Fibroblast of gingiva (primary cell): ENCODE results near the gene PDAP1.
"Not testable (repeated sequence)": the region's sequence is repeated elsewhere in the genome, so short reads cannot be mapped to it uniquely, and the experiment has no call there.

Experiments used
- DNase-seq: peaks from one replicate; pipeline ENCODE4 v3.0.0-alpha.2; 2011; ENCODE audit warnings: low read depth

Gene PDAP1

GRCh38 chr7:99379043-99379577 is 29.3 kb downstream of the PDAP1 start:
- DNase-seq = peak; percentile 96

- peak; percentile 76 for DNase-seq
Observed at GRCh38 chr7:99375070-99375807, 33.2 kb downstream of the PDAP1 start.

DNA sequence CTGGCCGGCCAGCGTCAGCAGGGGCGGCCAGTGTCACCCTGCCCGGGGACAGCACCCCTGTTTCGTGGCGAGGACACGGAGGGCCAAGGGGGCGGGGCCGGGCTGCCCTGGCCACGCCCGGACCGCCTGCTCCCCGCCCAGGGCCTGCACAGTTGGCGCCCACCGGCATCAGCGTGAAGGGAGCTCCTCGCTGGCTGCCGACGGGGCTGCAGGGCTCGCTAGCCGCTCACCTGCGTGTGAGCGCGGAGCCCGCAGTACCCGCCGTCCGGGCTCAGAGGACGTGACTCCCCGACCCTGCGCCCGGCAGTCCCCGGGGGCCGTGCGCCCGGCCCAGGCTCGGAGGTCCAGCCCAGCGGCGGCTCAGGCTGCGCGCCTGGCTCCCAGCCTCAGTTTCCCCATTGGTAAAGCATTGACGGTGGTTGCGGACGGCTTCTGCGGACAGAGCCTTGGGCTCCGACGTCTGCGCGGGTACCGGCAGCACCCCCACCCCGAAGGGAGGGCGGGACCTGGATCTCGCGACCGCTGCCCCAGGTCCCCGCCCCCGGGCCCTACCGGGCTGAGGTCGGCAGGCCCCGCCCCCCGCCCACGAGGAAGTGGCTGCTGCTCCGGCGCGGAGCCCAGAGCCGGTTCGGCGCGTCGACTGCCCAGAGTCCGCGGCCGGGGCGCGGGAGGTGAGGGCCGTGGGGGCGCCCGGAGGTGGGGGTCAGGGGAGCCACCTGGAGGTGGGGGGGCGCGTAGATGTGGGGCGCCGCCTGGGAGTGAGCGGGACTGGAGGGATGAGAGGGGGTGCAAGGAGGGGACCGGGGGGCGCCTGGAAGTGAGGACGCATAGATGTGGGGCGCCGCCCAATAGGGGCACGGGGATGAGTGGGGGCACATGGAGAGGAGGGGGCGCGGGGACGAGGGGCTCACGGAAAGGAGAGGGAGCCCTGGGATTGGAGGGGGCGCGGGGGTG is 34.0 kb downstream of the PDAP1 start, which contains the start of gene ARPC1B:
TSS of gene ARPC1B (plus strand) at position 620 of the 954 bp plus-strand sequence. CDS start 10,985 bp downstream, outside the sequence.
- peak; percentile 71 for DNase-seq

- DNase-seq = no peak
Observed at GRCh38 chr7:99373091-99374066, 35.0 kb downstream of the PDAP1 start.

DNA sequence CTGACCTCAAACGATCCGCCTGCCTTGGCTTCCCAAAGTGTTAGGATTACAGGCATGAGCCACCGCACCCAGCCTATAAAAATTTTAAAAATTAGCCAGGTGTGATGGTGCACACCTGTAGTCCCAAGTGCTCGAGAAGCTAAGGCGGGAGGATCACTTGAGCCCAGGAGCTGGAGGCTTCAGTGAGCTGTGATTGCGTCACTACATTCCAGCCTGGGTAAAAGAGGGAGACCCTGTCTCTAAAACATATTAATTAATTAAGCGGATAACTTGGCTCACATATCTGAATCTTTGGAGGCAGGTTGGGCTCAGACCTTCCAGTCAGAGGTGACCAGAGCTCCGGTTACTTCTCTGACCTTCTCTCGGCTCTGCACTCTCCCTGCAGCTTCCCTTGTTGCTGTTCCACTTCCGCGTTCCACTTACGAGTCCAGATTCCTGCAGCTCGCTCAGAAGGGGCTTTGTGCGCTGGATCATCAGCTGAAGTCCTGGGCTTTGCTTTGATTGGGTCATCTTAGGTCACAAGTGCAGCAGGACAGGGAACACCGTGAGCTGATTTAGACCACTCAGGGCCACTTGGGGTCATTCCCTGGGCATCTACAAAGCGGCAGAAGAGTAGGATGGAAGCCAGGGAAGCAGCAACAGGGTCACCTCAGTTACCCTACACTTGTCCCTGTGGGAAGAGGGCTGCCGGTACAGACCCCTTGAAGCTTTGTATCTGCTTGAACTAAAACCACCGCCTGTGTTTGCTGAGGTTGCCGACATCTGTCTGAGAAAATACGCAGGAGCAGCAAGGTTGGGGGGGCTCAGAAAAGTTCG is 35.9 kb downstream of the PDAP1 start:
- DNase-seq = no peak

DNA sequence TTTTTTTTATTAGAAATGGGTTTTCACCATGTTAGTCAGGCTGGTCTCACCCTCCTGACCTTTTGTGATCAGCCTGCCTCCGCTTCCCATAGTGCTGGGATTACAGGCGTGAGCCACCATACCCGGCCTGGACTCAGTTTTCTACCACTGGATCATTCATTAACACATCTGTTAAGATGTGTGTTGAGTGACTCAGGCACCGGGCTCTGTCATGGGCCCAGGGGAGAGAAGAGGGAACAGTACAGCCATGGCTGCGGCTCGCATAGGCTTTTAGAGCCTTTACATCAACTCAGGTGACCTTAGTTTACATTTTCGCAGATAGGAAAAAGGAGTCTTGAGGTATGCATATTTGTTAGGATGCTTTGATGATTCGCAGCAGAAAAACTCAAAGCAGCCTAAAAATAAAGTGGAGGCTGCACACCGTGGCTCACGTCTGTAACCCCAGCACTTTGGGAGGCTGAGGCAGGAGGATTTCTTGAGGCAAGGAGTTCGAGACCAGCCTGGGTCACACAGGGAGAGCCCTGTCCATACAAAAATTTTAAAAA is 36.9 kb downstream of the PDAP1 start:
- no peak for DNase-seq

DNA sequence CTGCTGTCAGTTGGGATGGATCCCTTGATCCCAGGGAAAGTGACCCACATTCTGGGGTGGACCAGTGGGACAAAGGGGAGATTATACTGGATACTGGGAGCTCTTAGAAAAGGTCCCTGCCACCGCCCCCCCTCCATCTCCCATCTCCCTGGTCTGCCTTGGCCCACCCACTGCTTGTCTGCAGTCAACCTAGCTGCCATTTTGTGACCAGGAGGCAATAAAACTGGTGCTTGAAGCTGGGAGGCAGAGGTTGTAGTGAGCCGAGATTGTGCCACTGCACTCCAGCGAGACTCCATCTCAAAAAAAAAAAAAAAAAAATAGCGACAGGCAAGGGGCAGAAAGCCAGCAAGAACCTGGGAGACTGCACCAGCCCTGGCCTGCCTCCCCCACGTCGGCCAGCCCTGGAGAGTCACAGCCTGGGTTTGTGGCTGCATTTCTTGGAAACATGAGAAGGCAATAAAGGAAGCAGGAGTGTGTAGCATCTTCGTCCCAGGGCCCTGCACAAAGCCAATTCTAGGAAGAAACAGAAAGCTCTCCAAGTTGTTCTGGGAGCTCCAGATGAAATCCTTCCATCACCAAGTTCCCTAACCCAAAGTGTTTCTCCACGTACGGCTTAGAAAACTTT is 38.5 kb downstream of the PDAP1 start:
- DNase-seq = no peak

- DNase-seq = no peak
Observed at GRCh38 chr7:99368750-99369389, 39.5 kb downstream of the PDAP1 start.

DNA sequence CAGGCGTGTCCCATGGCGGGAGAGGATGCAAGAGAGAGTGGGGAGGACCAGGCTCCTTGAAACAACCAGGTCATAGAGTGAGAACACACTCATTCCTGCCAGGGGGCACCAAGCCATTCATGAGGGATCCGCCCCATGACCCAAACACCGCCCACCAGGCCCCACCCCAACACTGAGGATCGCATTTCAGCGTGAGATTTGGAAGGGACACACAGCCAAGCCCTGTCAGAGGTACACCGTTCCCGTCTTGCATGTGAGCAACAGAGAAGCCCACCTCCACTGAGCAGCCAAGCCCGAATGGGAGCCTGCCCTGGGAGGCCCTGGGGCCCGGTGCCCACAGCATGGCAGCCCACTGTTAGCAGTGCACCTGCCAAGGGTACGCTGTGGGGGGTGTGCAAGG is 41.8 kb downstream of the PDAP1 start:
- no peak for DNase-seq

- DNase-seq = no peak
Observed at GRCh38 chr7:99365318-99366141, 42.9 kb downstream of the PDAP1 start.

DNA sequence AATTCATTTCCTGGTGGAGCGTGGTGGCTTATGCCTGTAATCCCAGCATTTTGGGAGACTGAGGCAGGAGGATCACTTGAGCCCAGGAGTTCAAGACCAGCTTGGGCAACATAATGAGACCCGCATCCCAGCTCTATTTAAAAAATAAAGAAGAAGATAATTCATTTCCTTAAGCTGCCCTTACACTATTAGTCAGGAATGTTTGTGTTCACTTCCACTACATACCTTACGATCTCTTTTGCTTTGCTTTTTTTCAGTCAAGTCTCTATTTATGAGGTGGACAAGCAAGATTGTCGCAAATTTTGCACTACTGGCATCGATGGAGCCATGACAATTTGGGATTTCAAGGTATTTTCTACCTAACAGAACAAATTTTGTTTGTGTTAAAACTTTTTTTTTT is 45.1 kb downstream of the PDAP1 start:
- no peak for DNase-seq

GRCh38 chr7:99362801-99363200 is 45.6 kb downstream of the PDAP1 start:
- DNase-seq = peak; percentile 66

GRCh38 chr7:99359465-99360154 is 48.8 kb downstream of the PDAP1 start:
- DNase-seq = no peak

DNA sequence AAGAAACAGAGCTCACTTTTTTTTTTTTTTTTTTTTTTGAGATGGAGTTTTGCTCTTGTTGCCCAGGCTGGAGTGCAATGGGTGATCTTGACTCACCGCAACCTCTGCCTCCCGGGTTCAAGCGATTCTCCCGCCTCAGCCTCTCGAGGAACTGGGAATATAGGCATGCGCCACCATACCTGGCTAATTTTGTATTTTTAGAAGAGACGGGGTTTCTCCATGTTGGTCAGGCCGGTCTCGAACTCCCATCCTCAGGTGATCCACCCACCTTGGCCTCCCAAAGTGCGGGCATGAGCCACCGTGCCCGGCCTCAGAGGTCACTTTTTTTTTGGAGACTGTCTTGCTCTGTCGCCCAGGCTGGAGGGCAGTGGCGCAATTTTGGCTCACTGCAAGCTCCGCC is 49.9 kb downstream of the PDAP1 start:
- DNase-seq = not testable (repeated sequence)

DNA sequence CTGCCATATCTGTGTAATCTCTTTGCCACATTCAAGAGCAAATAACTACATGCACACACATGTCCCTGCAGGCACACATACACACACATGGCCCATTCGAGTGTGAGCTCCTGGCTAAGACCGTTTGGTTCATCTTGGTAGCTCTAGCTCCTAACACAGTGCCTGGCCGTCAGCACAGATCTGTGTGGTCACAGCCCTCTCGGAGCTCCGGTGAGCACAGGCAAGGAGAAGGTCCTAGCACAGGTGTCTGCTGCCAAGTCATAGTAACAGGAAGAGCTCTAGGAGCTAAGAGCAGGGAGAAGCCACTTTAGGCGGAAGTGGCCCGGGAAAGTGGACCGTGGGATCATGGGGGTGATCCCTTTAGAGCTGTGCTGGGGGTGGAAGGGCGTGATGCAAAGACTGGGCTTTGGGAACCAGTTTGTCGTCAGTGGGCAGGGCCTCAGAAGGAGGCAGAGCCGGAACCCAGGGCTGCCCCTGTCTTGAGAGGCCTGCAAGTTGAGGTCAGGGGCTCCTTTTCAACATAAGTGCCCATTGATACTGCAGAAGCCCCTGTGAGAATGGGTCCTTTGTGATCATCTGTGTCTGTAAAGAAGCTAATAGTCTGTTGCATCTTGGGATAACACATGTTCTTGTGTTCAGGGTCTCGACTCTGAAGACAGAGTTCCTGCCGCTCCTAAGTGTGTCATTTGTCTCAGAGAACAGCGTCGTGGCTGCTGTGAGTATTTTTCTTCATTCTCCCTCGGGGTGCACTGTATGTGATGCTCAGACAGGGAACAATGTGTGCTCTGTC is 50.5 kb downstream of the PDAP1 start:
- DNase-seq = no peak

- no peak for DNase-seq
Observed at GRCh38 chr7:99355098-99355497, 53.3 kb downstream of the PDAP1 start.

DNA sequence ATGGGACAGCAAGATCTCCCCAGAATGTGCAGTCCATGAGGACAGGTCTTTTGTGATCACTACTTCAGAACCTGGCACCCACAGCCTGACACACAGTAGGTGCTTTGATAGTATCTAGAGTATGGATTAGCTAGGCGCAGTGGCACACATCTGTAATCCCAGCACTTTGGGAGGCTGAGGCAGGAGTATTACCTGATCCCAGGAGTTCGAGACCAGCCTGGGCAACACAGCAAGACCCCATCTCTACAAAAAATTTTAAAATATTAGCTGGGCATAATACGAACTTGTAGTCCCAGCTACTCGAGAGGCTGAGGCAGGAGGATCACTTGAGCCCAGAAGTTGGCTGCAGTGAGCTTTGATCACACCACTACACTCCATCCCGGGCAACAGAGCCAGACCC is 56.1 kb downstream of the PDAP1 start:
- DNase-seq = no peak
